Stimulated activated memory B cell treated with anti-CD40 and anti-IgM and Interleukin-4, amounts not matched to agents 10 μg/mL and 1 μg/mL and 100 μg/mL, for 72 hours (primary cell): ENCODE data around the gene ZNF350.

Source experiments
- ATAC-seq: fragments of 150-1000 bp; cut with Tn5 transposase; 2 replicates; pipeline ENCODE4 v1.10.0; 2021
- H3K27ac Mint-ChIP-seq: one replicate; pipeline ENCODE4 v1.8.0; 2022; ENCODE audit warnings: mild to moderate bottlenecking, mixed read lengths
- H3K27me3 Mint-ChIP-seq: one replicate; pipeline ENCODE4 v1.8.0; 2022; ENCODE audit warnings: mixed read lengths
- H3K36me3 Mint-ChIP-seq: one replicate; pipeline ENCODE4 v1.8.0; 2022; ENCODE audit warnings: mixed read lengths
- H3K4me1 Mint-ChIP-seq: one replicate; pipeline ENCODE4 v1.8.0; 2022; ENCODE audit warnings: mixed read lengths
- H3K4me3 Mint-ChIP-seq: one replicate; pipeline ENCODE4 v1.8.0; 2022; ENCODE audit warnings: mild to moderate bottlenecking, moderate library complexity, mixed read lengths
- H3K9me3 Mint-ChIP-seq: one replicate; pipeline ENCODE4 v1.8.0; 2022; ENCODE audit warnings: mixed read lengths

The ZNF350 gene

GRCh38 chr19:51938936-51939335, 47.7 kb downstream of the ZNF350 start:
- Mint-ChIP-seq H3K36me3 (peaks cover 99% of the 10 kb centered on the region), H3K27ac (no peak overlapping the region), H3K9me3 (peaks cover 40% of the 10 kb centered on the region), H3K4me1 (no peaks in the 10 kb centered on the region), H3K4me3 (no peak overlapping the region), H3K27me3 (no peaks in the 10 kb centered on the region)
- ATAC-seq: no peak

- Mint-ChIP-seq H3K36me3 (peaks cover 94% of the 10 kb centered on the region), H3K27ac (no peak overlapping the region), H3K9me3 (peaks cover 20% of the 10 kb centered on the region), H3K27me3 (no peaks in the 10 kb centered on the region), H3K4me1 (peaks cover 17% of the 10 kb centered on the region), H3K4me3 (no peak overlapping the region)
- ATAC-seq: no peak
Measured at GRCh38 chr19:51931921-51932320, 54.7 kb downstream of the ZNF350 start.

- Mint-ChIP-seq H3K27ac (peak overlapping the region; percentile 92), H3K4me1 (peaks cover 22% of the 10 kb centered on the region), H3K9me3 (peaks cover 21% of the 10 kb centered on the region), H3K27me3 (no peaks in the 10 kb centered on the region), H3K36me3 (peaks cover 72% of the 10 kb centered on the region), H3K4me3 (peak overlapping the region; percentile 97)
- no peak for ATAC-seq
Measured at GRCh38 chr19:51927859-51928258, 58.8 kb downstream of the ZNF350 start.

- no peaks in the 10 kb centered on the region for H3K27me3 Mint-ChIP-seq
- peaks cover 65% of the 10 kb centered on the region for H3K36me3 Mint-ChIP-seq
- peak; percentile 97 for ATAC-seq
- H3K4me1 Mint-ChIP-seq: peaks cover 22% of the 10 kb centered on the region
- H3K9me3 Mint-ChIP-seq: peaks cover 21% of the 10 kb centered on the region
- peak within 1 kb of the TSS; percentile 97 for H3K4me3 Mint-ChIP-seq
- peak within 1 kb of the TSS; percentile 92 for H3K27ac Mint-ChIP-seq
Measured at GRCh38 chr19:51926784-51927741, 59.6 kb downstream of the ZNF350 start, which contains the start of gene ZNF613. ZNF613 (plus strand) TSS chr19:51927472; CDS start chr19:51936221, 8,749 bp downstream.

GRCh38 chr19:51926426-51926783, 60.2 kb downstream of the ZNF350 start:
- Mint-ChIP-seq H3K27ac (peak overlapping the region; percentile 92), H3K36me3 (peaks cover 58% of the 10 kb centered on the region), H3K4me1 (peaks cover 22% of the 10 kb centered on the region), H3K4me3 (peak overlapping the region; percentile 97), H3K9me3 (peaks cover 23% of the 10 kb centered on the region), H3K27me3 (no peaks in the 10 kb centered on the region)
- ATAC-seq: no peak

GRCh38 chr19:51921949-51922348, 64.7 kb downstream of the ZNF350 start:
- Mint-ChIP-seq H3K36me3 (peaks cover 19% of the 10 kb centered on the region), H3K4me1 (peaks cover 5% of the 10 kb centered on the region), H3K4me3 (no peak overlapping the region), H3K27me3 (no peaks in the 10 kb centered on the region), H3K27ac (no peak overlapping the region), H3K9me3 (peaks cover 26% of the 10 kb centered on the region)
- no peak for ATAC-seq

- H3K36me3 Mint-ChIP-seq: peaks cover 10% of the 10 kb centered on the region
- no peak overlapping the region for H3K4me3 Mint-ChIP-seq
- ATAC-seq: no peak
- no peak overlapping the region for H3K27ac Mint-ChIP-seq
- peaks cover 31% of the 10 kb centered on the region for H3K9me3 Mint-ChIP-seq
- H3K4me1 Mint-ChIP-seq: peaks cover 6% of the 10 kb centered on the region
- no peaks in the 10 kb centered on the region for H3K27me3 Mint-ChIP-seq
Measured at GRCh38 chr19:51919606-51920005, 67.0 kb downstream of the ZNF350 start.

GRCh38 chr19:51916167-51916566, 70.5 kb downstream of the ZNF350 start:
- ATAC-seq: no peak
- H3K9me3 Mint-ChIP-seq: peaks cover 29% of the 10 kb centered on the region
- peaks cover 6% of the 10 kb centered on the region for H3K4me1 Mint-ChIP-seq
- H3K27ac Mint-ChIP-seq: no peak overlapping the region
- H3K36me3 Mint-ChIP-seq: peaks cover 9% of the 10 kb centered on the region
- no peaks in the 10 kb centered on the region for H3K27me3 Mint-ChIP-seq
- no peak overlapping the region for H3K4me3 Mint-ChIP-seq

GRCh38 chr19:51915324-51915867, 71.2 kb downstream of the ZNF350 start:
- no peaks in the 10 kb centered on the region for H3K27me3 Mint-ChIP-seq
- no peak overlapping the region for H3K4me3 Mint-ChIP-seq
- H3K4me1 Mint-ChIP-seq: peaks cover 6% of the 10 kb centered on the region
- H3K27ac Mint-ChIP-seq: no peak overlapping the region
- peaks cover 9% of the 10 kb centered on the region for H3K36me3 Mint-ChIP-seq
- ATAC-seq: no peak
- H3K9me3 Mint-ChIP-seq: peaks cover 31% of the 10 kb centered on the region
